IMR-90 (cell line): ENCODE measurements around the gene KIFAP3. TPM values are rescaled to one million over a fixed set of nuclear protein-coding genes. Genes with fewer than 3 reads are reported as not detected.

Experiments
- ATAC-seq: fragments of 200-7000 bp; cut with Tn5 transposase; 2 replicates; pipeline ENCODE4 v1.9.1; 2020; ENCODE audit warnings: low read depth, mild to moderate bottlenecking, moderate library complexity
- BruUV-seq: library from RNA; stranded (reverse); fragments of 400-500 nt; replicated peaks from 2 replicates; lab custom pipeline; 2021; lab: Mats Ljungman, UMichigan
- CTCF ChIA-PET: fragments of 300-600 bp; formaldehyde crosslinking; extraction: SDS; loops from one replicate; lab custom pipeline; 2021; ENCODE audit warnings: antibody characterized with exemption; lab: Yijun Ruan, JAX
- POLR2A ChIA-PET: fragments of 300-600 bp; sonication (Branson Sonifier 250); formaldehyde crosslinking; loops from one replicate; lab custom pipeline; 2022; ENCODE audit warnings: antibody characterized with exemption; ENCODE audit not compliant: unreplicated experiment; lab: Charles Lee
- DNase-seq: peaks from one replicate; pipeline ENCODE4 v3.0.0; 2013
- H2AFZ ChIP-seq: replicated peaks from 2 replicates; pipeline ENCODE3; 2013; ENCODE audit warnings: low read length, mild to moderate bottlenecking; ENCODE audit not compliant: poor library complexity
- H2AK5ac ChIP-seq: 2 replicates; pipeline ENCODE4 v1.6.1; 2013; ENCODE audit warnings: low read depth, low read length, inconsistent platforms
- H2AK9ac ChIP-seq: replicated peaks from 2 replicates; pipeline ENCODE3; 2013; ENCODE audit warnings: mild to moderate bottlenecking, low read depth, low read length, moderate library complexity; ENCODE audit not compliant: poor library complexity
- H2BK120ac ChIP-seq: 2 replicates; pipeline ENCODE4 v1.6.1; 2013; ENCODE audit warnings: low read depth, low read length, inconsistent platforms
- H2BK15ac ChIP-seq: 3 replicates; pipeline ENCODE4 v1.6.1; 2013; ENCODE audit warnings: low read depth, low read length, inconsistent platforms
- H2BK20ac ChIP-seq: 2 replicates; pipeline ENCODE4 v1.6.1; 2013; ENCODE audit warnings: low read depth, mild to moderate bottlenecking, inconsistent platforms, low read length, moderate library complexity
- H2BK5ac ChIP-seq: 2 replicates; pipeline ENCODE4 v1.6.1; 2013; ENCODE audit warnings: mild to moderate bottlenecking, low read depth, low read length, inconsistent platforms; ENCODE audit not compliant: poor library complexity, severe bottlenecking
- H3K14ac ChIP-seq: replicated peaks from 2 replicates; pipeline ENCODE4 v1.6.1; 2013; ENCODE audit warnings: low read depth, low read length, inconsistent platforms
- H3K18ac ChIP-seq: 2 replicates; pipeline ENCODE4 v1.6.1; 2013; ENCODE audit warnings: low read depth, low read length, control low read depth
- H3K23ac ChIP-seq: 2 replicates; pipeline ENCODE4 v1.6.1; 2013; ENCODE audit warnings: low read depth, low read length, inconsistent platforms
- H3K27ac ChIP-seq: 2 replicates; pipeline ENCODE4 v1.5.1; 2013; ENCODE audit warnings: mild to moderate bottlenecking, control low read depth, low read length; ENCODE audit not compliant: insufficient read depth
- H3K27me3 ChIP-seq: 2 replicates; pipeline ENCODE4 v1.6.1; 2013; ENCODE audit warnings: low read length; ENCODE audit not compliant: control insufficient read depth, insufficient read depth
- H3K36me3 ChIP-seq: 2 replicates; pipeline ENCODE4 v1.6.1; 2013; ENCODE audit warnings: low read length, mixed read lengths; ENCODE audit not compliant: control insufficient read depth, insufficient read depth
- H3K4ac ChIP-seq: 2 replicates; pipeline ENCODE4 v1.6.1; 2013; ENCODE audit warnings: low read depth, low read length, inconsistent platforms
- H3K4me1 ChIP-seq: 2 replicates; pipeline ENCODE4 v1.6.1; 2013; ENCODE audit warnings: low read length, mixed read lengths; ENCODE audit not compliant: control insufficient read depth, insufficient read depth
- H3K4me2 ChIP-seq: 2 replicates; pipeline ENCODE4 v1.6.1; 2013; ENCODE audit warnings: low read depth, mild to moderate bottlenecking, control low read depth, low read length, moderate library complexity
- H3K4me3 ChIP-seq: 2 replicates; pipeline ENCODE4 v1.5.1; 2013; ENCODE audit warnings: low read depth, mild to moderate bottlenecking, control low read depth, low read length, moderate library complexity; ENCODE audit not compliant: insufficient read depth
- H3K56ac ChIP-seq: 2 replicates; pipeline ENCODE4 v1.6.1; 2013; ENCODE audit warnings: low read length, inconsistent platforms; ENCODE audit not compliant: insufficient read depth; ENCODE audit errors: extremely low read depth
- H3K79me1 ChIP-seq, 2 experiments: 2 replicates each; pipeline ENCODE4 v1.6.1; 2013; ENCODE audit warnings: low read length in 2 of 2, inconsistent platforms in 1 of 2, low read depth in 1 of 2
- H3K9ac ChIP-seq: 2 replicates; pipeline ENCODE4 v1.6.1; 2013; ENCODE audit warnings: low read depth, low read length, control low read depth
- H3K9me1 ChIP-seq: 2 replicates; pipeline ENCODE4 v1.6.1; 2013; ENCODE audit warnings: low read length, inconsistent platforms; ENCODE audit not compliant: insufficient read depth
- H3K9me3 ChIP-seq: 2 replicates; pipeline ENCODE4 v1.6.1; 2013; ENCODE audit warnings: low read length; ENCODE audit not compliant: control insufficient read depth, insufficient read depth
- H4K20me1 ChIP-seq: 2 replicates; pipeline ENCODE4 v1.6.1; 2013; ENCODE audit warnings: low read length, inconsistent platforms; ENCODE audit not compliant: insufficient read depth
- H4K5ac ChIP-seq: 2 replicates; pipeline ENCODE4 v1.6.1; 2013; ENCODE audit warnings: mild to moderate bottlenecking, low read depth, low read length, control low read depth
- H4K8ac ChIP-seq, 2 experiments: 2 replicates each; pipeline ENCODE4 v1.6.1; 2013; ENCODE audit warnings: low read depth in 2 of 2, low read length in 2 of 2, control low read depth in 1 of 2, inconsistent platforms in 1 of 2
- H4K91ac ChIP-seq: 2 replicates; pipeline ENCODE4 v1.6.1; 2013; ENCODE audit warnings: low read depth, low read length, inconsistent platforms; ENCODE audit not compliant: insufficient read depth
- CEBPB ChIP-seq: IDR thresholded peaks from 2 replicates; pipeline ENCODE4 v1.6.1; 2012; ENCODE audit warnings: low read depth, low read length, improper control_type of control experiment
- CHD1 ChIP-seq: IDR thresholded peaks from 2 replicates; pipeline ENCODE4 v1.6.1; 2012; ENCODE audit warnings: low read depth, low read length, improper control_type of control experiment
- MAFK ChIP-seq: IDR thresholded peaks from 2 replicates; pipeline ENCODE4 v1.6.1; 2012; ENCODE audit warnings: low read depth, low read length, improper control_type of control experiment
- MXI1 ChIP-seq: IDR thresholded peaks from 2 replicates; pipeline ENCODE4 v1.6.1; 2012; ENCODE audit warnings: low read depth, mild to moderate bottlenecking, low read length, moderate library complexity, borderline replicate concordance
- RAD21 ChIP-seq: IDR thresholded peaks from 2 replicates; pipeline ENCODE4 v1.6.1; 2012; ENCODE audit warnings: low read length, improper control_type of control experiment
- RFX5 ChIP-seq: IDR thresholded peaks from 2 replicates; pipeline ENCODE4 v1.8.0; 2012; ENCODE audit warnings: low read depth, mild to moderate bottlenecking, low read length, moderate library complexity
- SMC3 ChIP-seq: fragments of 150-350 bp; IDR thresholded peaks from 2 replicates; pipeline ENCODE4 v1.6.1; 2016; ENCODE audit warnings: low read depth, mild to moderate bottlenecking, antibody characterized with exemption, low read length, moderate library complexity
- USF2 ChIP-seq: fragments of 150-350 bp; IDR thresholded peaks from 2 replicates; pipeline ENCODE4 v1.6.1; 2017; ENCODE audit warnings: mild to moderate bottlenecking, antibody characterized with exemption, low read length, low read depth
- WGBS, 2 experiments: methylation state at CpG; one replicate each; pipeline versions ENCODE4 v1.1.5 to v1.1.7; 2013; ENCODE audit warnings: missing lambda C conversion rate in 2 of 2; ENCODE audit not compliant: insufficient read length in 1 of 2; ENCODE audit errors: extremely low coverage in 2 of 2; 5-methylcytosine and 5-hydroxymethylcytosine counted together
- dilution Hi-C: fragments of 300-500 bp; cut with HindIII; formaldehyde crosslinking; loops from one replicate; pipeline ENCODE4 v1.14.3; 2018; ENCODE audit warnings: low sequenced_read_pairs; ENCODE audit not compliant: unreplicated experiment
- in situ Hi-C: fragments of 300-500 bp; cut with MboI; formaldehyde crosslinking; loops from 3 replicates; pipeline ENCODE4 v1.14.3; 2019; ENCODE audit warnings: low sequenced_read_pairs, inconsistent platforms, mixed read lengths
- intact Hi-C: fragments of 100-400 bp; cut with micrococcal nuclease; formaldehyde crosslinking; loops from 2 replicates; pipeline ENCODE4 v1.10.0; 2022
- polyA plus RNA-seq, 3 experiments: library from polyadenylated mRNA; depleted of rRNA; stranded (reverse); fragments of >200 nt; gene quantifications; 2 replicates each; pipeline ENCODE4 v1.2.3, GENCODE V29; 2012; ENCODE audit warnings: low replicate concordance in 1 of 3
- total RNA-seq: library from RNA; depleted of rRNA; stranded (reverse); fragments of >200 nt; gene quantifications from 2 replicates; pipeline ENCODE4 v1.2.3, GENCODE V29; 2012

KIFAP3 gene
- total and polyA plus RNA-seq, 2 of the 4 experiments (the other 2 are of a cell fraction), result 10.5 to 10.9 TPM

- no TSS peak for BruUV-seq
- TF ChIP-seq CHD1, result no peak
- no peak for TF ChIP-seq MAFK
- no peak for TF ChIP-seq RAD21
- no peak for TF ChIP-seq RFX5
- no peak for TF ChIP-seq CEBPB
- TF ChIP-seq SMC3, result no peak
- TF ChIP-seq MXI1, result no peak
- TF ChIP-seq USF2, result no peak
Observed at GRCh38 chr1:169958987-169959386, 115.5 kb downstream of the KIFAP3 start.

More at GRCh38 chr1:169958987-169959386, 115.5 kb downstream of the KIFAP3 start:
- Histone ChIP-seq H4K8ac (no peak overlapping the region), H2BK15ac (no peak overlapping the region), H4K91ac (no peak overlapping the region), H2BK20ac (no peak overlapping the region), H3K79me1 (no peaks in the 10 kb centered on the region), H3K4me3 (no peak overlapping the region), H3K14ac (no peak overlapping the region), H4K20me1 (no peaks in the 10 kb centered on the region), H3K9me3 (no peaks in the 10 kb centered on the region), H4K5ac (no peak overlapping the region), H3K9ac (no peak overlapping the region), H3K18ac (no peak overlapping the region), H3K36me3 (no peaks in the 10 kb centered on the region), H3K56ac (no peak overlapping the region), H2BK5ac (no peak overlapping the region), H3K4ac (no peak overlapping the region), H2BK120ac (no peak overlapping the region), H2AK5ac (no peak overlapping the region), H2AFZ (no peak overlapping the region), H3K23ac (no peak overlapping the region), H2AK9ac (no peak overlapping the region), H3K27me3 (no peaks in the 10 kb centered on the region), H3K27ac (no peak overlapping the region), H3K4me1 (no peaks in the 10 kb centered on the region), H3K9me1 (no peaks in the 10 kb centered on the region), H3K4me2 (no peak overlapping the region)
- no peak for ATAC-seq
- intact Hi-C loops (no loop called here), dilution Hi-C loops (no loop called here), in situ Hi-C loops (no loop called here)
- WGBS, 2 experiments, result no CpG with 5 or more reads among the region's 3 CpGs
- ChIA-PET CTCF (no interaction called here), POLR2A (no interaction called here)
- DNase-seq, result no peak
